Memory B cell (primary cell): Measurements from ENCODE around the gene SH3YL1.

ENCODE experiments used
- ATAC-seq: fragments of 150-1000 bp; cut with Tn5 transposase; 2 replicates; pipeline ENCODE4 v1.10.0; 2021; ENCODE audit warnings: low read depth, mild to moderate bottlenecking, moderate library complexity
- DNase-seq, 2 donors: peaks; one replicate each; pipeline ENCODE4 v3.0.0; 2022; ENCODE audit warnings: low spot score in 2 of 2
- H3K27ac Mint-ChIP-seq: one replicate; pipeline ENCODE4 v1.8.0; 2022; ENCODE audit warnings: mild to moderate bottlenecking, moderate library complexity, mixed read lengths
- H3K27me3 Mint-ChIP-seq: one replicate; pipeline ENCODE4 v1.8.0; 2022; ENCODE audit warnings: mixed read lengths
- H3K36me3 Mint-ChIP-seq: one replicate; pipeline ENCODE4 v1.8.0; 2022; ENCODE audit warnings: mild to moderate bottlenecking, mixed read lengths
- H3K4me1 Mint-ChIP-seq: one replicate; pipeline ENCODE4 v1.8.0; 2022; ENCODE audit warnings: mixed read lengths
- H3K4me3 Mint-ChIP-seq: one replicate; pipeline ENCODE4 v1.8.0; 2022; ENCODE audit warnings: mild to moderate bottlenecking, moderate library complexity, mixed read lengths
- H3K9me3 Mint-ChIP-seq: one replicate; pipeline ENCODE4 v1.8.0; 2022; ENCODE audit warnings: mixed read lengths

SH3YL1 gene

GRCh38 chr2:234421-234820, 29.4 kb downstream of the SH3YL1 start:
- H3K9me3 Mint-ChIP-seq = no peaks in the 10 kb centered on the region
- no peak for ATAC-seq
- H3K27ac Mint-ChIP-seq = no peak overlapping the region
- H3K4me3 Mint-ChIP-seq = no peak overlapping the region
- no peaks in the 10 kb centered on the region for H3K27me3 Mint-ChIP-seq
- H3K36me3 Mint-ChIP-seq = peaks cover 29% of the 10 kb centered on the region
- no peaks in the 10 kb centered on the region for H3K4me1 Mint-ChIP-seq
- no peak for DNase-seq

- no peak for DNase-seq
- Mint-ChIP-seq H3K4me1 (no peaks in the 10 kb centered on the region), H3K27ac (no peak overlapping the region), H3K9me3 (no peaks in the 10 kb centered on the region), H3K36me3 (peaks cover 25% of the 10 kb centered on the region), H3K27me3 (no peaks in the 10 kb centered on the region), H3K4me3 (no peak overlapping the region)
- ATAC-seq = no peak
Observed at GRCh38 chr2:233030-233429, 30.8 kb downstream of the SH3YL1 start.

- no peaks in the 10 kb centered on the region for H3K9me3 Mint-ChIP-seq
- no peaks in the 10 kb centered on the region for H3K4me1 Mint-ChIP-seq
- no peak for ATAC-seq
- DNase-seq = no peak
- no peaks in the 10 kb centered on the region for H3K27me3 Mint-ChIP-seq
- H3K27ac Mint-ChIP-seq = no peak overlapping the region
- no peak overlapping the region for H3K4me3 Mint-ChIP-seq
- H3K36me3 Mint-ChIP-seq = peaks cover 31% of the 10 kb centered on the region
Observed at GRCh38 chr2:231521-232185, 32.2 kb downstream of the SH3YL1 start.

GRCh38 chr2:228518-229278, 35.1 kb downstream of the SH3YL1 start:
- ATAC-seq (no peak), DNase-seq (no peak)
- Mint-ChIP-seq H3K9me3 (no peaks in the 10 kb centered on the region), H3K4me3 (no peak overlapping the region), H3K4me1 (no peaks in the 10 kb centered on the region), H3K27ac (no peak overlapping the region), H3K27me3 (no peaks in the 10 kb centered on the region), H3K36me3 (peaks cover 41% of the 10 kb centered on the region)

GRCh38 chr2:228115-228514, 35.7 kb downstream of the SH3YL1 start:
- H3K4me1 Mint-ChIP-seq = no peaks in the 10 kb centered on the region
- H3K9me3 Mint-ChIP-seq = no peaks in the 10 kb centered on the region
- H3K36me3 Mint-ChIP-seq = peaks cover 39% of the 10 kb centered on the region
- ATAC-seq (no peak), DNase-seq (no peak)
- H3K4me3 Mint-ChIP-seq = no peak overlapping the region
- no peak overlapping the region for H3K27ac Mint-ChIP-seq
- H3K27me3 Mint-ChIP-seq = no peaks in the 10 kb centered on the region

GRCh38 chr2:223971-224760, 39.7 kb downstream of the SH3YL1 start:
- no peak for ATAC-seq
- Mint-ChIP-seq H3K36me3 (peaks cover 33% of the 10 kb centered on the region), H3K27me3 (no peaks in the 10 kb centered on the region), H3K27ac (no peak overlapping the region), H3K9me3 (no peaks in the 10 kb centered on the region), H3K4me1 (no peaks in the 10 kb centered on the region), H3K4me3 (no peak overlapping the region)
- DNase-seq = no peak

GRCh38 chr2:223451-223850, 40.4 kb downstream of the SH3YL1 start:
- no peaks in the 10 kb centered on the region for H3K4me1 Mint-ChIP-seq

GRCh38 chr2:216068-216467, 47.8 kb downstream of the SH3YL1 start:
- Mint-ChIP-seq H3K27ac (no peak overlapping the region), H3K27me3 (peaks cover 7% of the 10 kb centered on the region), H3K4me1 (no peaks in the 10 kb centered on the region), H3K9me3 (peaks cover 2% of the 10 kb centered on the region), H3K36me3 (peaks cover 11% of the 10 kb centered on the region), H3K4me3 (no peak overlapping the region)
- DNase-seq (no peak), ATAC-seq (no peak)

More at GRCh38 chr2:223451-223850, 40.4 kb downstream of the SH3YL1 start:
- Mint-ChIP-seq H3K9me3 (no peaks in the 10 kb centered on the region), H3K4me3 (no peak overlapping the region), H3K36me3 (peaks cover 29% of the 10 kb centered on the region), H3K27ac (no peak overlapping the region), H3K27me3 (no peaks in the 10 kb centered on the region)
- DNase-seq = no peak
- no peak for ATAC-seq

GRCh38 chr2:213932-214693, 49.7 kb downstream of the SH3YL1 start:
- Mint-ChIP-seq H3K27me3 (peaks cover 9% of the 10 kb centered on the region), H3K9me3 (peaks cover 2% of the 10 kb centered on the region), H3K27ac (no peak overlapping the region), H3K4me3 (no peak overlapping the region), H3K36me3 (peaks cover 11% of the 10 kb centered on the region), H3K4me1 (no peaks in the 10 kb centered on the region)
- DNase-seq (no peak), ATAC-seq (no peak)

GRCh38 chr2:211486-212184, 52.2 kb downstream of the SH3YL1 start:
- ATAC-seq = no peak

GRCh38 chr2:210660-211059, 53.2 kb downstream of the SH3YL1 start:
- no peak overlapping the region for H3K27ac Mint-ChIP-seq
- DNase-seq (no peak), ATAC-seq (no peak)
- no peak overlapping the region for H3K4me3 Mint-ChIP-seq
- H3K36me3 Mint-ChIP-seq = no peaks in the 10 kb centered on the region
- peaks cover 9% of the 10 kb centered on the region for H3K27me3 Mint-ChIP-seq
- H3K4me1 Mint-ChIP-seq = no peaks in the 10 kb centered on the region
- peaks cover 2% of the 10 kb centered on the region for H3K9me3 Mint-ChIP-seq

More at GRCh38 chr2:211486-212184, 52.2 kb downstream of the SH3YL1 start:
- H3K9me3 Mint-ChIP-seq = peaks cover 2% of the 10 kb centered on the region
- H3K4me1 Mint-ChIP-seq = no peaks in the 10 kb centered on the region
- peaks cover 9% of the 10 kb centered on the region for H3K27me3 Mint-ChIP-seq
- H3K27ac Mint-ChIP-seq = no peak overlapping the region
- DNase-seq = no peak
- H3K4me3 Mint-ChIP-seq = no peak overlapping the region
- H3K36me3 Mint-ChIP-seq = peaks cover under 1% of the 10 kb centered on the region

- Mint-ChIP-seq H3K4me1 (no peaks in the 10 kb centered on the region), H3K36me3 (no peaks in the 10 kb centered on the region), H3K9me3 (peaks cover 2% of the 10 kb centered on the region), H3K27me3 (peaks cover 7% of the 10 kb centered on the region), H3K4me3 (no peak overlapping the region), H3K27ac (no peak overlapping the region)
- ATAC-seq (no peak), DNase-seq (no peak)
Observed at GRCh38 chr2:209470-209869, 54.4 kb downstream of the SH3YL1 start.

- Mint-ChIP-seq H3K4me1 (no peaks in the 10 kb centered on the region), H3K27me3 (peaks cover 8% of the 10 kb centered on the region), H3K27ac (no peak overlapping the region), H3K9me3 (peaks cover 4% of the 10 kb centered on the region), H3K4me3 (no peak overlapping the region), H3K36me3 (no peaks in the 10 kb centered on the region)
- DNase-seq = no peak
- no peak for ATAC-seq
Observed at GRCh38 chr2:208335-208734, 55.5 kb downstream of the SH3YL1 start.
